DOHH2 (cell line): Measurements from ENCODE around the gene PHF21B.

Experiments
- H3F3A ChIP-seq: fragments of 200-600 bp; sonication (generic), shearing (Covaris generic); 2 replicates; pipeline ENCODE4 v1.6.0; 2016; ENCODE audit warnings: antibody characterized with exemption, mild to moderate bottlenecking; ENCODE audit not compliant: control insufficient read depth, insufficient read depth
- H3K27ac ChIP-seq: fragments of 200-600 bp; sonication (generic); 2 replicates; pipeline ENCODE4 v1.5.1; 2014; ENCODE audit warnings: low read depth, mild to moderate bottlenecking, low read length, moderate library complexity
- H3K27me3 ChIP-seq: fragments of 200-600 bp; sonication (generic); 2 replicates; pipeline ENCODE4 v1.6.1; 2014; ENCODE audit warnings: mild to moderate bottlenecking, low read length, mixed read lengths; ENCODE audit not compliant: control insufficient read depth
- H3K36me3 ChIP-seq: fragments of 200-600 bp; sonication (generic); 2 replicates; pipeline ENCODE4 v1.6.1; 2014; ENCODE audit warnings: mild to moderate bottlenecking, low read length, moderate library complexity, mixed read lengths; ENCODE audit not compliant: control insufficient read depth
- H3K4me1 ChIP-seq: fragments of 200-600 bp; sonication (generic); 2 replicates; pipeline ENCODE4 v1.6.1; 2014; ENCODE audit warnings: mild to moderate bottlenecking, low read length, mixed read lengths; ENCODE audit not compliant: control insufficient read depth
- H3K4me2 ChIP-seq: fragments of 200-600 bp; sonication (generic); 2 replicates; pipeline ENCODE4 v1.6.0; 2014; ENCODE audit warnings: mild to moderate bottlenecking, low read length, moderate library complexity
- H3K4me3 ChIP-seq: fragments of 200-600 bp; sonication (generic); 2 replicates; pipeline ENCODE4 v1.5.1; 2014; ENCODE audit warnings: mild to moderate bottlenecking, low read length, mixed read lengths
- H3K79me2 ChIP-seq: fragments of 200-600 bp; sonication (generic); 2 replicates; pipeline ENCODE4 v1.6.1; 2014; ENCODE audit warnings: mild to moderate bottlenecking, low read length, mixed read lengths; ENCODE audit not compliant: control insufficient read depth
- H3K9me2 ChIP-seq: fragments of 200-600 bp; sonication (generic); replicated peaks from 2 replicates; pipeline ENCODE4 v1.6.1; 2014; ENCODE audit warnings: mild to moderate bottlenecking, low read length, mixed read lengths; ENCODE audit not compliant: control insufficient read depth
- H3K9me3 ChIP-seq: fragments of 200-600 bp; sonication (generic); 2 replicates; pipeline ENCODE4 v1.6.1; 2014; ENCODE audit warnings: antibody characterized with exemption, low read length, mixed read lengths; ENCODE audit not compliant: control insufficient read depth, insufficient read depth
- H4K20me1 ChIP-seq: fragments of 200-600 bp; sonication (generic); 2 replicates; pipeline ENCODE4 v1.6.0; 2014; ENCODE audit warnings: low read depth, mild to moderate bottlenecking, antibody characterized with exemption, low read length, moderate library complexity; ENCODE audit not compliant: control insufficient read depth, insufficient read depth
- EZH2phosphoT487 ChIP-seq: fragments of 200-600 bp; sonication (generic); IDR thresholded peaks from 2 replicates; pipeline ENCODE4 v1.6.1; 2017; ENCODE audit warnings: borderline replicate concordance, mild to moderate bottlenecking, antibody characterized with exemption, low read length, moderate library complexity, mixed read lengths
- TF ChIP-seq, protein P1 (sequence below): fragments of 200-600 bp; sonication (generic); IDR thresholded peaks from one replicate; pipeline ENCODE4 v1.5.1; 2014; ENCODE audit warnings: antibody characterized with exemption, mild to moderate bottlenecking, low read depth, low read length; ENCODE audit not compliant: poor library complexity, severe bottlenecking

The PHF21B gene

DNA sequence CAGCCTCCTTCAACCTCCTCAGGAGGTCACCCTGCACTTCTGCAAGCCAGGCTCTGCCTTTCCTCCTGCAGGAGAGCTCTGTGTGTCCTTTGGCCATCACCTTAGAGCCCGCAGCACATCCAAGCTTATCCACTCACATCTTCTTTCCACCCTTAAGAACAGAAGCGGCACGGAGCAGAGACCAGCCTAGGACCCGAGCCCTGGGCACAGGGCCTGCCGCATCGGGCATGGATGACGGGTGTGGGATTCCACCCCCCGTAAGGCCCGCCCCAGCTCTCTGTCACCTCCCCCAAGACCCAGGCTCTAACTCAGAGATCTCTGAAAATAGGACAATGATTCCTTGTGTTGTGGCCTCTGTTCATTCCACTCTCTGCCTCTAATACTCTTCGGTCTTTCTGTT lies 42.1 kb upstream of the PHF21B start:
- H3K4me3 ChIP-seq, result no peak overlapping the region
- no peak overlapping the region for H3K27ac ChIP-seq
- no peaks in the 10 kb centered on the region for H3K4me1 ChIP-seq
- H3F3A ChIP-seq, result no peaks in the 10 kb centered on the region
- no peaks in the 10 kb centered on the region for H3K36me3 ChIP-seq
- H3K9me2 ChIP-seq, result no peaks in the 10 kb centered on the region
- no peaks in the 10 kb centered on the region for H3K79me2 ChIP-seq
- H4K20me1 ChIP-seq, result no peaks in the 10 kb centered on the region
- no peak for TF ChIP-seq EZH2phosphoT487
- TF ChIP-seq, protein P1, sequence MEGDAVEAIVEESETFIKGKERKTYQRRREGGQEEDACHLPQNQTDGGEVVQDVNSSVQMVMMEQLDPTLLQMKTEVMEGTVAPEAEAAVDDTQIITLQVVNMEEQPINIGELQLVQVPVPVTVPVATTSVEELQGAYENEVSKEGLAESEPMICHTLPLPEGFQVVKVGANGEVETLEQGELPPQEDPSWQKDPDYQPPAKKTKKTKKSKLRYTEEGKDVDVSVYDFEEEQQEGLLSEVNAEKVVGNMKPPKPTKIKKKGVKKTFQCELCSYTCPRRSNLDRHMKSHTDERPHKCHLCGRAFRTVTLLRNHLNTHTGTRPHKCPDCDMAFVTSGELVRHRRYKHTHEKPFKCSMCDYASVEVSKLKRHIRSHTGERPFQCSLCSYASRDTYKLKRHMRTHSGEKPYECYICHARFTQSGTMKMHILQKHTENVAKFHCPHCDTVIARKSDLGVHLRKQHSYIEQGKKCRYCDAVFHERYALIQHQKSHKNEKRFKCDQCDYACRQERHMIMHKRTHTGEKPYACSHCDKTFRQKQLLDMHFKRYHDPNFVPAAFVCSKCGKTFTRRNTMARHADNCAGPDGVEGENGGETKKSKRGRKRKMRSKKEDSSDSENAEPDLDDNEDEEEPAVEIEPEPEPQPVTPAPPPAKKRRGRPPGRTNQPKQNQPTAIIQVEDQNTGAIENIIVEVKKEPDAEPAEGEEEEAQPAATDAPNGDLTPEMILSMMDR, result no peak
- H3K9me3 ChIP-seq, result no peaks in the 10 kb centered on the region
- H3K4me2 ChIP-seq, result no peak overlapping the region
- no peaks in the 10 kb centered on the region for H3K27me3 ChIP-seq

DNA sequence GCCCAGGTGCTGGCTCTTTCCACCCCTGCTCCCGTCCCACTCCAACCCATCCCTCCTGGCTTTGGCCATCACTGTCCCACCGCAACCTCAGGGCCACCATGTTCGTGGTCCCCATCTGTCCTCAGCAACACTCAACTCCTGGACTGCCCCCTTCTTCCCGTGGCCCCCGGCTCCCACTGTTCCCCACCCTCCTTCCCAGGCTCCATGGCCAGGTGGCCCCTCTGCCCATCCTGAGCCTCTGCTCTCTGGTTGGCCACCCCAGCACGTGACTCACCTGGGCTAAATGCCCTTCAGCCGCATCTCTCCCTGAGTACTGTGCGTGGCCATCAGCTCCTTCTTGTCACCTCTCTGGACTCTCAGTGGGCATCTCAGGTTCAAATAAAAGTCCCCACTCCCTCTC lies 41.6 kb upstream of the PHF21B start:
- no peak overlapping the region for H3K4me2 ChIP-seq
- no peak overlapping the region for H3K4me3 ChIP-seq
- TF ChIP-seq, protein P1, result no peak
- no peak for TF ChIP-seq EZH2phosphoT487
- no peaks in the 10 kb centered on the region for H3K79me2 ChIP-seq
- H3K36me3 ChIP-seq, result no peaks in the 10 kb centered on the region
- no peaks in the 10 kb centered on the region for H3K4me1 ChIP-seq
- H4K20me1 ChIP-seq, result no peaks in the 10 kb centered on the region
- H3K27ac ChIP-seq, result no peak overlapping the region
- no peaks in the 10 kb centered on the region for H3K27me3 ChIP-seq
- H3F3A ChIP-seq, result no peaks in the 10 kb centered on the region
- H3K9me3 ChIP-seq, result no peaks in the 10 kb centered on the region
- no peaks in the 10 kb centered on the region for H3K9me2 ChIP-seq

DNA sequence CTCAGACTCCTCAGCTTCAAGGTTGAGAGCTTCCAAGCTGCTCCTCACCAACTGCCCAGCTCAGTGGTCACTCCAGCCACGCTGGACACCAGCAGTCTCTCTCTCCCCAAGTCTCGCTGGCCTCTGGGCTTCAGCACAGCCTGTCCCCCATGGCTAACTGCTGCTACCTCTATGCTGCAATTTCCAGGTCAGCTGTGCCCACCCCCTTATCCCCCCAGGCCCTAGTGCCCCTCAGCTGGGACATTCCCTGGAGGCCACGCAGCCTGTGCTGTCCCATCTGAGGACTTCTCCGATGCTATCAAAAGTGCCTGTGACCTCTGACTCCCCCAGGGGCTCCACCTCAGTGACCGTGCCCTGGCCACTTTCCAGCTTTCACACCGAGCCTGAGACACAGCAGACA lies 37.5 kb upstream of the PHF21B start:
- no peak for TF ChIP-seq EZH2phosphoT487
- TF ChIP-seq, protein P1, result no peak
- no peaks in the 10 kb centered on the region for H4K20me1 ChIP-seq
- H3K27me3 ChIP-seq, result peaks cover 5% of the 10 kb centered on the region; the same call in 1 of the 2 replicates
- no peaks in the 10 kb centered on the region for H3F3A ChIP-seq
- H3K9me2 ChIP-seq, result no peaks in the 10 kb centered on the region
- no peak overlapping the region for H3K4me2 ChIP-seq
- H3K9me3 ChIP-seq, result no peaks in the 10 kb centered on the region
- H3K36me3 ChIP-seq, result no peaks in the 10 kb centered on the region
- no peak overlapping the region for H3K27ac ChIP-seq
- no peak overlapping the region for H3K4me3 ChIP-seq
- H3K79me2 ChIP-seq, result no peaks in the 10 kb centered on the region
- H3K4me1 ChIP-seq, result no peaks in the 10 kb centered on the region

DNA sequence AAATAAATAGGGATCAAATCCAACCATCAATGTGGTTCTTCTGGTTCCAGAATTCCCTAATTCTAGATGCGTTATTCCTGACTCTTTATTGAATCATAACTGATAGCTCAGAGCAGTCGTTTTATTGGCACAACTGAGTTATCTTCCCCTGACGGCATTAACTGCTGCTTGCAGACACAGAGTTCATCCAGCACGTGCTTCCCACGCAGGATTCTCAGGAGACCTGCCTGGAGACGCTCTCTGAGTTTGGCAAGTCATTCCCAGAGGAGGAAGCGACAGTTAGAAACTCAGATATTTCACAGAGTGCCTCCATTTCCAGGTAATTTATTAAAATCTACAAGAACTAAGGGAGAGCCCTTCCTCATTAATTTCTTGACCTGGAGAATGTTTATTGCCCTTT lies 35.4 kb upstream of the PHF21B start:
- Histone ChIP-seq H3F3A (no peaks in the 10 kb centered on the region), H3K79me2 (no peaks in the 10 kb centered on the region), H4K20me1 (no peaks in the 10 kb centered on the region), H3K9me3 (no peaks in the 10 kb centered on the region), H3K27ac (no peak overlapping the region), H3K27me3 (peaks cover 5% of the 10 kb centered on the region; the same call in 1 of the 2 replicates), H3K4me2 (no peak overlapping the region), H3K9me2 (no peaks in the 10 kb centered on the region), H3K4me3 (no peak overlapping the region), H3K4me1 (no peaks in the 10 kb centered on the region), H3K36me3 (no peaks in the 10 kb centered on the region)
- no peak for TF ChIP-seq EZH2phosphoT487
- TF ChIP-seq, protein P1, result no peak
